Hepatic stellate cell (primary cell): Measurements from ENCODE around the gene ANGPTL7.

Experiments used
- DNase-seq: peaks from one replicate; pipeline ENCODE4 v3.0.0; 2011; ENCODE audit warnings: low spot score

ANGPTL7 gene

GRCh38 chr1:11170102-11170501 lies 19.1 kb upstream of the ANGPTL7 start:
- no peak for DNase-seq

GRCh38 chr1:11174261-11174942 lies 14.8 kb upstream of the ANGPTL7 start:
- DNase-seq, result peak; percentile 21

- DNase-seq, result no peak
Observed at GRCh38 chr1:11175461-11175860, 13.7 kb upstream of the ANGPTL7 start.

- DNase-seq, result peak; percentile 39
Observed at GRCh38 chr1:11176081-11176706, 13.0 kb upstream of the ANGPTL7 start.

GRCh38 chr1:11178021-11179015 lies 10.8 kb upstream of the ANGPTL7 start:
- no peak for DNase-seq

- no peak for DNase-seq
Observed at GRCh38 chr1:11179125-11179524, 10.0 kb upstream of the ANGPTL7 start.

GRCh38 chr1:11179749-11180148 lies 9.4 kb upstream of the ANGPTL7 start:
- DNase-seq, result peak; percentile 35

GRCh38 chr1:11180342-11180744 lies 8.8 kb upstream of the ANGPTL7 start:
- DNase-seq, result peak; percentile 32

- DNase-seq, result no peak
Observed at GRCh38 chr1:11182884-11183283, 6.3 kb upstream of the ANGPTL7 start.

GRCh38 chr1:11184973-11185372 lies 4.2 kb upstream of the ANGPTL7 start:
- no peak for DNase-seq

GRCh38 chr1:11187000-11187399 lies 2.2 kb upstream of the ANGPTL7 start:
- no peak for DNase-seq

- DNase-seq, result no peak
Observed at GRCh38 chr1:11187494-11187893, 1.7 kb upstream of the ANGPTL7 start.

- DNase-seq, result no peak
Observed at GRCh38 chr1:11187931-11188330, 1.2 kb upstream of the ANGPTL7 start.

GRCh38 chr1:11188381-11188780 lies 774 bp upstream of the ANGPTL7 start:
- DNase-seq, result no peak

GRCh38 chr1:11193376-11193775 lies 4.2 kb downstream of the ANGPTL7 start:
- no peak for DNase-seq

- no peak for DNase-seq
Observed at GRCh38 chr1:11194407-11195176, 5.4 kb downstream of the ANGPTL7 start.

- no peak for DNase-seq
Observed at GRCh38 chr1:11196945-11197344, 7.8 kb downstream of the ANGPTL7 start.

- DNase-seq, result no peak
Observed at GRCh38 chr1:11197359-11197758, 8.2 kb downstream of the ANGPTL7 start.

- no peak for DNase-seq
Observed at GRCh38 chr1:11198257-11198656, 9.1 kb downstream of the ANGPTL7 start.

GRCh38 chr1:11198851-11199594 lies 9.9 kb downstream of the ANGPTL7 start:
- DNase-seq, result no peak
